ENCODE results near the gene HS6ST3.

- TF ChIP-seq CTCF (IDR thresholded peaks at IDR 0.05; ENCODE audit: extremely low read depth in 1 of 2, insufficient read depth in 1 of 2, low read depth in 1 of 2, low read length in 2 of 2) = no peak
- TF ChIP-seq POLR2A (IDR thresholded peaks at IDR 0.05; ENCODE audit: low read depth, low read length) = no peak
- no peak for TF ChIP-seq EZH2 (IDR thresholded peaks at IDR 0.05; ENCODE audit: borderline replicate concordance, low read depth, low read length, severe bottlenecking)
- no peak for TF ChIP-seq MAX (IDR thresholded peaks at IDR 0.05; ENCODE audit: insufficient read depth, insufficient read length)
Measured at GRCh38 chr13:96836733-96837132, 746.8 kb downstream of the HS6ST3 start.

All from endothelial cell of umbilical vein (primary cell).